NCI-H2081 treated with DMSO at 0.1 percent for 48 hours (cell line): ENCODE data around the gene RAB11FIP2.
"Not testable (repeated sequence)": the region's sequence is repeated elsewhere in the genome, so short reads cannot be mapped to it uniquely, and the experiment has no call there.

Experiments used
- DNase-seq: peaks from one replicate; lab custom pipeline; 2025; lab: John Stamatoyannopoulos, UW

Gene RAB11FIP2, protein sequence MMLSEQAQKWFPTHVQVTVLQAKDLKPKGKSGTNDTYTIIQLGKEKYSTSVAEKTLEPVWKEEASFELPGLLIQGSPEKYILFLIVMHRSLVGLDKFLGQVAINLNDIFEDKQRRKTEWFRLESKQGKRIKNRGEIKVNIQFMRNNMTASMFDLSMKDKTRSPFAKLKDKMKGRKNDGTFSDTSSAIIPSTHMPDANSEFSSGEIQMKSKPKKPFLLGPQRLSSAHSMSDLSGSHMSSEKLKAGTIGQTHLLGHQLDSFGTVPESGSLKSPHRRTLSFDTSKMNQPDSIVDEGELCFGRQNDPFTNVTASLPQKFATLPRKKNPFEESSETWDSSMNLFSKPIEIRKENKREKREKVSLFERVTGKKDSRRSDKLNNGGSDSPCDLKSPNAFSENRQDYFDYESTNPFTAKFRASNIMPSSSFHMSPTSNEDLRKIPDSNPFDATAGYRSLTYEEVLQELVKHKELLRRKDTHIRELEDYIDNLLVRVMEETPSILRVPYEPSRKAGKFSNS

DNA sequence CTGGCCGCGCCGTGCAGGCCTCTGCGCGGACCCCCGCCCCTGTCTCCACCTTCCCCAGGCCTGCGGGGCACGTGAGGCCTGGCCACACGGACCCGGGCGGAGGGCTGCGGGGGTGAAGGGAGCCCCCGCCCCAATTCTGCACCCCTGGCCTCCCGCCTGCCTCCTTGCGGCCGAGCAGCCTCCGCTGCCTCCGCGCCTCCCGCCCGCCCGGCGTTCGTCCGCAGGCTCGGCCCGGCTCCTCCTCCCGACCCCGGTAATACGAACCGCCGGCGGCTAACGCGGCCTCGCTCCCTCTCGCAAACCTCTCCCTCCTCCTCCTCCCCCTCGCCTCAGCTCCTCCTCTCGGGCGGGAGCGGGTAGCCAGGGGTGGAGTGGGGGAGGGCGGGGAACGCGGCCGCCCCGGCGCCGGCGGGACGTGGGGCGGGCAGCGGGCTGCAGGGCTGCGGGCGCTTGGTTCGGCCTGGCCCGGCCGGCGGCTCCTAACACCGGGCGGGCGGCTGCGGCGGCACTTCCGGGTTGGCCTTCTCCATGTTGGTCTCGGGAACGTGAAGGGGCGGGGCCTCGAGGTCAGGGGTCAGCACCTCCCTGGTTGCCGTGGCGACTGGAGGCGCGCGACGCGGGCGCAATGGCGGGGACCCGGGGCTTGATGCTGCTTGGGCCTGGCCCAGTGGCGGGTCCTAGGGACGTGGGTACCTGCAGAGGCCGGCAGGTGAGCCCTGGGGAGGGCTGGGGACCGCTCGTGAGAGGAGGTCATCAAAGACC is at the start of gene RAB11FIP2:
Gene RAB11FIP2, minus strand, starts transcription at position 547 of the 762 bp plus-strand sequence. CDS start 778 bp downstream, outside the sequence.
- DNase-seq: no peak

DNA sequence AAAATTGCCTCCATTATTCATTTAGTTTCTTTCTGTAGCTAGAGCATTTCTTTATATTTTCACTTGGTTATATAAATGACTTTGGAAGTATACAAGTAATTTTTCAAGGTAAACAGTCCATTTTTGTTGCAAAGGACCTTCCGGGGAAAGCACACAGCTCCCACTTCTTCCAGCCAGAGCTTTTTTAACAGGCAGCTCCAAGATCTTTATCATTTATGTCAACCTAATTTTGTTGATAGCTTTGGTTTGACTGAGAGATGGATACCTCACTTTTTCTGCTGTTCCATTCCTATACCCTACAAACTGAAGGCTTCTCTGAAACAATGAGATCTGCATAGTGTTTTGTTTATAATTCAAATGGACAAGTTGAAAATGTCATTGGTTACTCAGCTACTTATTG is 49.3 kb upstream of the RAB11FIP2 start:
- no peak for DNase-seq

DNA sequence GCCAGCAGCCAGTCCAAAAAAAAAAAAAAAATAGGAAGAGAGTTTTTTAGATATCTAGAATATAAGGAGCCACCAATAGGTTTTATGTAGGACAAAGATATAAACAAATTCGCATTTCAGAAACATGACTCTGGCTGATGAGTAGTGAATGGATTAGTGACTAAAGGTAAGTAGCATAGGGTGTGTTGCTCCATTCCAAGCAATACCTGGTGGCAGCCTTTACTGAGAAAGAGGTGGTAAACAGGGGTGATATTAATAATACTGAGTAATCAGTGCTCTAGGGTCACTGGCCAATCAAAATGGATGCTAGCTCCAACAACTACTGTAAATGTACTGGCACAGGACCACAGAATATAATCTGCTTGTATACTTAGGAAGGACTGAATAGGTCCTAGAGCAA is 45.5 kb upstream of the RAB11FIP2 start:
- no peak for DNase-seq

DNA sequence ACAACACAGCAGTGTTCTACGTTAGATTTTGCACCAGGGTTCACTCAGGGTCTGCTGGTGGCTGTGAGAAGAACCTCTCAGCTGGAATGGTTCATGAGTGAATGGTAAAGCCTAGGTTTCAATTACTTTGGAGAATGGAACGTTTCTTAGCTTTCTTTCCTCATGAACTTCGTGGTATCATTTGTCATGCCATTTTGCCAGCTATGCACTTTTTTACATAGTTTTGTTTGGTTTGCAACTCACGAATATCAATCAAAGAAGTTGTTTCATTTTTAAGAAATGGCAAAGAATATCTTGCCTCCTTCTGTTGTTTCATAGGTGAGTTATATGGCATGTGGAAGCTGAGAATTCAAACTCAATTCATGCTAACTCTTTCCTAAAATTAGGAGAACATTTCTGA is 34.1 kb upstream of the RAB11FIP2 start:
- no peak for DNase-seq

DNA sequence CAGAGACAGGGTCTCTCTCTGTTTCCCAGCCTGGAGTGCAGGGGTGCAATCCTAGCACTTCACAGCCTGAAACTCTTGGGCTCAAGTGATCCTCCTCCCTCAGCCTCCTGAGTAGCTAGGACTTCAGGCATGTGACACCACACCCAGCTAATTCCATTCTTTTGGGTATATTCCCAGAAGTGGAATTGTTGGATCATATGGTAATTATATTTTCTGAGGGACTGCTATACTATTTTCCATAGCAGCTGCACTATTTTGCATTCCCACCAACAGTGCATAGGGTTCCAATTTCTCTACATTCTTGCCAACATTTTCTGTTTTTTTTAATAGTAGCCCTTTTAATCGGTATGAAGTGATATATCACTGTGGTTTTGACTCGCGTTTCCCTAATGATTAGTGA is 30.0 kb upstream of the RAB11FIP2 start:
- DNase-seq: no peak

DNA sequence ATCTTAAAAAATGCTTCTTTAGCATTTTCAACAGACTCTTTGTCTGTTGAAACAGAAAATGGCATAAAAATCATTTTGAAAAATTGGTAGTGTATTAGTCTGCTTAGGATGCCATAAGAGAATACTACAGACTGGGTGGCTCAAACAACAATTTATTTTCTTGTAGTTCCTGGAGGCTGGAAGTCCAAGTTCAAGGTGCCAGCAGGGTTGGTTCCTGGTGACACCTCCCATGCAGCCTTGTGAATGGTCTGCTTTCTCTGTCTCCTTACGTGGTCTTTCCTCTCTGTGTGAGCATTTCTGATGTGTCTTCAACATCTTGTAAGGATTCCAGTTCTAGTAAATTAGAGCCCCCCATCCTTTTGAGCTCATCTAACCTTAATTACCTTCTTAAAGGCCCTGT is 26.1 kb upstream of the RAB11FIP2 start:
- DNase-seq: no peak

DNA sequence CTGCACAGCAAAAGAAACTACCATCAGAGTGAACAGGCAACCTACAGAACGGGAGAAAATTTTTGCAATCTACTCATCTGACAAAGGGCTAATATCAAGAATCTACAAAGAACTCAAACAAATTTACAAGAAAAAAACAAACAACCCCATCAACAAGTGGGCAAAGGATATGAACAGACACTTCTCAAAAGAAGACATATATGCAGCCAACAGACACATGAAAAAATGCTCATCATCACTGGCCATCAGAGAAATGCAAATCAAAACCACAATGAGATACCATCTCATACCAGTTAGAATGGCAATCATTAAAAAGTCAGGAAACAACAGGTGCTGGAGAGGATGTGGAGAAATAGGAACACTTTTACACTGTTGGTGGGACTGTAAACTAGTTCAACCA is 20.6 kb upstream of the RAB11FIP2 start:
- DNase-seq: not testable (repeated sequence)

DNA sequence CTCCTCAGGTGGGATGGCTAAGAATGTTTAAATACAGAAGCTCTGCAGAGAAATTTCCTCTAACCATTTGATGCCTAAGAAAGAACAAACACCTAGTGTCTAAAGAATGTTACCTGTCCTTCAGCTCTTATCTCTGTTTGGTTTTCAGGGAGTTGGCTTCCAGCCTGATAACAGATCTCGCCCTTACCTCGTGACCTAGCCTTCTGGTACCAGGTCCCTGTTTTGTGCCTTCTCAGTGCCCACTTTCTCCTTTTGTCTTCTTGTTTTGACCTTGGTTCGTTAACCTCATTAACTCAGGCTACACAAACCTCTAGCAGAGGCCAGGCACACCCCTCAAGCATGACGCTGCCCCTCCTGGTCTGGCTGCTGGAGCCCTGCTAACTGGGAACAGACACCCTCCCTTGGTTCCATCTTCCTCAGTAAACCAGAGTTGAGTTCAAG is 16.1 kb upstream of the RAB11FIP2 start:
- no peak for DNase-seq

DNA sequence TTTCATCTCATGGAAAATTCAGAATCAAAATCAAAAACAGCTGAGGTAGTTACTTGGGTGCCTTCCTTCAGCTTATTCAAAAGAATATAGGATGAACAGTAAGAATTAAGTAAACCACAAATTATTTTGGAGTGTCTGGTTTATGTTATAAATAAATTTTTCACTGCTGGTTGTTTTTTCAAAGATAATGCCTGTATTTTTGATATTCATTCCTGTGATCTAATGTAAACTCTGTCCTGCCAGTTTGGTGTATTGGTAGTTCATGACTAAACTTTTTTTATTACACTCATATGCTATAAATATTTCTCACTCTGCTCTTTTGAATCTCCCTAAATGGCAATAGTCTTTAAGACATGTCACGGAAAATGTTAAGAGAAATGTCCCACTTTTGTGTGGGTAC is 11.6 kb upstream of the RAB11FIP2 start:
- DNase-seq: no peak

DNA sequence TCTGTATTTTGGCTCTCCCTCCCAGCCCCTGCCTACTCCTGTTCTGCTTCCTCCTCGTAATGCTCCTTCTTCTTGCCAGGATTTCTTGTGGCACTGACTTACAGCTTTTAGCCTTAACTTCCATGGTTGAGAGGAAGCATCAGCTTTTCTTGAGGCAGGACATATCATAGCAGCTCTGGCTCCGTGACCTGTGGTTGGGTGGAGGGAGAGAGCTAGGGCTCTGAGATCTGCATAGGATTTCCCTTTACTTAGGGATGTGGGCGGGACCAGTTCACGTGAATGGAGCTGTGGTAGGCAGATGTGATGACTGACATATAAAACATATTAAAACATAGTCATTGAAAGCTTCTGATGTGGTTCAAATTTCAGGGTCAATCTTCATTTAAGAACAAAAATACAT is 10.6 kb upstream of the RAB11FIP2 start:
- DNase-seq: no peak

DNA sequence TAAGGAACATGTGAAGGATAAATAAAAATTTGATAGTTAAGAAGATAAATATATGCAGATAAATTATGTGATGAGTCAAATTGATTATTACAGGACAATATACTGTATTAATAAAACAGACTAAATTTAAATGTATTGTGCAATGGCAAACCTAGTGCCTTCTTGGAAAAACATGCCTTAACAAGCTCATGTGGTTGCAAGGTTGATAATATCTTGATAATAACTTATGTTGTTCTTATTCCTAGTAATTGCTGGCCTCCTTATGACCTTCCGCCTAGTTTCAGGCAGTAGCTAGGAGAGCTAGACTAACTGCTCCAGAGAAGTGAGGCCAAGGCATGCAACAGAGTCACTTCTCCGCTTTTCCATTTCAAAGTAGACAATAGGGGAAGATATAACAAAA is 7.6 kb upstream of the RAB11FIP2 start:
- DNase-seq: no peak

DNA sequence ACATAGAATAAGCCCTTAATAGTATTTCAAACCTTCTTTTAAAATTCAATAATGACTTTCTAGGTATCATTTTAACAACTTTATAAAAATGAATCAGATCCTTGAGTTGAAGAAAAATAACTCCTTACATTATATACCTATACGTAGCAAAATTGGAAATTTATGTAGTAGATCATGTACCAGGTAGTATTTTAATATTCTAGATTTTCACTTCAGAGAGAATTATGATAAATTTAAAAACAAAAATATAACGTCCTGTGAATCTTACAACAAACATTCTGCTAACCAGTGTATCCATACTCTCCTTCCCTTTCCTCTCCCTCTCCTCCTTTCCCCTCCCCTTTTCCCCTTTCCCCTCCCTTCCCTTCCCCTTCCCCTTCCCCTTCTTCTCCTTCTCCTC is 6.1 kb upstream of the RAB11FIP2 start:
- no peak for DNase-seq

DNA sequence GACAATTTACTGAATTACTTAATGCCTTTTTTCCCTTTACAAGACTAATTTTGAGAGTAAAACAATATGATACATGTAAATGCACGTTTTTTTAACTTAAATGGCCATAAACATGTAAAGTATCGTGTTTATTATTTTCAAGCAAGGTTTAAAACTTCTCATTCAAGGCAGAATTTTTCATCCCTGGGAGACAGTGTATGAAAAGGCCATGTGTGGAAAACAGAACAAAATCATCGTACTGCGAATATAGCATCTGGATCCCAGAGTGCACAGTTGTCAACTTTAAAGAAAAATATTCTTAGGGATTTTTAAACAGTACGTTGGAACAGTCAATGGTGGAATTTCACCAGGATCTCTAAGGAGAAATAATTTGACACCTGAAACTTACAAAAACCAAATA is 1.1 kb upstream of the RAB11FIP2 start:
- no peak for DNase-seq

DNA sequence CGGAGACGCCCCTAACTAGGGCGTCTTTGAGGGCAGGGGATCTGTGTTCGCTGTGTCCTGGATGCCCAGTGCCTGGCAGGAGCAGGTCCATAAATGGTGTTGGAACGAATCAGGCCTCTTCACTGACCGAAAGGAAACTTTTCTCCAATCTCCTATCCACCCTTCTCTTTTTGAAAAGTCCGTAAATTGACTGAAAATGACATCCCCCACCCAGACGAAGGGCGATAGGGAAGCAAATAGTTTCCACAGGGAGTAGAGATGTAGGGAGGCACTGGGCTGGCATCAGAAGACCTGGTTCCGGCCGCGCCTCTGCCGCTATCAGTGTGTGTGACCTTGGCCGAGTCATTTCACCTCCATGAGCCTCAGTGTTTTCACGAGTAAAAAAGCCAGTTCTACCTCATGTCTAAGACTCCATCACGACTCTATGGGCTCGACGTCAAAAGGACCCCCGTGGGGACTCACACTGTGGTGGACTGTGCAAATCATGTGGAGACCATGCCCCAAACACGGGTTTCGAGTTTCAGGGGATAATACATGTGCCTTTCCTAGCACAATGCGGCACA is 497 bp upstream of the RAB11FIP2 start:
- DNase-seq: no peak

DNA sequence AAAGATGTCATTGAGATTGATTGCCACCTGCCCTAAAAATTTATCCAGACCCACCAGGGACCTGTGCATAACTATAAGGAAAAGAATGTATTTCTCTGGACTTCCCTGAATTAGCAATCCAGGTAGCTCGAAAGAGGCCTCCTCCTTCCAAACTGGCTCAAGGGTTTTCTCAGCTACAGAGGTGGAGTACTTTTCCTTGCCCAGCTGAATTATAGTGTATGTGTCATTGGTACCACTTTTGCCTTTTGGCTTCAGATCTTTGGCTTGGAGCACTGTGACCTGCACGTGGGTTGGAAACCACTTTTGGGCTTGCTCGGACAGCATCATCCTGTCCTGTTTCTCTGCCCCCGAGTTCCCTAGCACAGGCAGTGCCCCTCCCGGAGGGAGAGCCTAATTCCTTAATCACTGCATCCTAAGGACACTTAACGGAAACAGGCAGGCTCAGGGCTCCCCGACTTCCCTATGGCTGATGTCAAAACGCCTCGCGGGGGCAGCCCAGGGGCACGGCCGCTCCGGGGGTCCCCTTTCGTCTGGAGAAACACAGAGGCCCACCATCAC is 825 bp downstream of the RAB11FIP2 start:
- no peak for DNase-seq

DNA sequence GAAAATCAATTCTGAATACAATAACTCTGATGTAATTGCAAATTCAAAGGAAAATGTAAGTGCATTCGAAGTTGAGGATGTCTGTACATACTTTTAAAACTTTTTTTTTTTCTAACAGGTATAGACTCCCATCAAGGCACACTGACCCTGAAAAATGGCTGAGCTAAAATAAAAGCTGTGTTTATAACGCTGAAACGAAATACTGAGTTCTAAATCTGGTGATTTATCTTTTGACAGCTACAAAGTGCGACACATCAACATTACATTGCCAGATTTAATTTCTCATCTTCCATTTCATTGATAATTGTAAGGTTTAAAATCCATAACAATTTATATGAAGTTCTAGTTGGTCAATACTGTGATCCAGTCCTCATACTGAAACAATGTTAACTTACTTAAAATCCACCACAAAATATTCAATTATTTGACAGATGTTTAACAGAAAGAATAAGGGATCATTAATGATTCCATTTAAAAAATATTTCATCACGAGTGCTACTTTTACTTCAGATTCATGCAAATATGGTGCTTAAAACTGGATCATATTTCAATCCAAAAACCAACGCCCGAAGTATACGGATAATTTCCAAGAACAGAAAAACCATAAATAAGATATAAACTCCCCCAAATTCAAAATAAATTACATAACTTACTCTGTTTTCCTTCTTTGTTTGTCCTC is 1.4 kb downstream of the RAB11FIP2 start:
- no peak for DNase-seq

DNA sequence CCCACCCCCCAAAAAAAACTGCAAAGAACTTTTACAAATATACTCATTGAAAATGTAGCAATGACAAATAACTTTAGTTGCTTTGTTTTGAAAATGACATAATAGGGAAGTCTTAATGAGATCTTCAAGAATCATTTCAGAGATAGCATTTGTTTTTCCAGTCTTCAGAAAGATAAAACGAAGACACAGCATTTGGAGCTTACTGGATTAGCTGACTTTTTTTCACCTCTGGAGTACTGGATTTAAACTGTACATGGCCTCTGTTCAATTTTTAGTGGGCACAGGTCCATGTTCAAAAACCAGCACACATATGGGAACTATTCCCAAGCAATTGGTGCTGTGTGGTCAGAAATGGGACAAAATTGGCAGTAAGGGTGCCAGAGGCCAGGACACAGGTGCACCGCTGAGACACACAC is 3.9 kb downstream of the RAB11FIP2 start:
- no peak for DNase-seq

DNA sequence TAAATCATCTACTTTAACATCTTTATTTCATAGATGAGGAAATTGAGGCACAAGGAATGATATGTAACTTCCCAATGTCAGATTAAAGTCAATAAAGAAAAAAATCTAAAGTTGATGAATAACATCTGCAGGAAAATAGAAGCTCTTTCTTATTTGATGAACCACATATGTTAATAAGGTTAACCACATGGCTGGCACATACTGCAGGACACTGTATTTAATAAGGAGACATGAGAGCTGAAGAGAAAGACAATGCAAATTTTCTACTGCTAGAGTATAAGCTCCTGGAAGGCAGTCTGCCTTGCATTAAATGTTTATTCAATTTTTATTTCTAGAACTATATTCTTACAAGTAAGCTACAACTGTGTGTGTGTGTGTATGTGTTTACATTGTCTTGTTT is 4.4 kb downstream of the RAB11FIP2 start:
- no peak for DNase-seq

DNA sequence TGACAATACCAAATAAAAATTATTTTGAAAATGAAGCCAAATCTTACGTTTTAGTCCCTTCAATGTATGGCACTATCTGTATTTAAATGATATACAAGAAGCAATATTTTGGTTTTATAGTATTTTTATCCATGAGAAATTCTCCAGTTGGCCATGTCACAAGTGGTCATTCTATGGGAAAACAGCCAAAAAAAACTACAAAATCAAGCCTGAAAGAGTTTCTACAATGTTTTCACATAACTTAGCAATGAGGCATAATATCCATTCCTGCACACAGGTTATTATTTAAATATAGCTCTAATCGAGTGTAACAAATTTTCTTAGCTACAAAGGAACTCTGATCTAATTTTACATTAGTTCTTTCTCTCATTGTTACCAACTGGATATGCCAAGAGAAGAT is 5.4 kb downstream of the RAB11FIP2 start:
- DNase-seq: no peak

DNA sequence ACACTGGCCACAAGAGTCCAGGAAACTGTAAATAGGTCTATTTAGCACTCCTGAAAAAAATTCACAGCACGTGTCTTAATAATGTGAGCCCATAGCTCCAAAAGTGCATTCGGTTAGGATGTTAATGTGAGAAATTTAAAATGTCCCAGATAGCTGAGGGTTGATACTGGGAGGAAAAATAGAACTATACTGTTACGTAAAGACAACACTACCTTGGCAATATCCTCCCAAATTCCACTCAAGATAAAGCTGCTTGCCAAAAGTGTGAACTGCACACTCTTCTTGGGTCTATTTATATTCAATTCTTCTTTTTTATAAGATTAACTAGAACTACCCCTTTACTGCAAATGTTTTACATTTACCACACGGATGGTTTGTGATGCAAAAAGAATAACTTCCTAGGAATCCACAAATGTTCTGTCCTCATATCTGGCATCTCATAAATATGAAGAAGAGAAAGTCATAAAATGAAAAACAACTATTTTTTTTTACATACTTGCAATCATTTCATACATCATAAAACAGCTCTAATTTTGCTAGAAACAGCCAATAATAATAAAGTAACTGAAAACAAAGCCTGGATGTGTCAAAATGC is 10.4 kb downstream of the RAB11FIP2 start:
- no peak for DNase-seq

DNA sequence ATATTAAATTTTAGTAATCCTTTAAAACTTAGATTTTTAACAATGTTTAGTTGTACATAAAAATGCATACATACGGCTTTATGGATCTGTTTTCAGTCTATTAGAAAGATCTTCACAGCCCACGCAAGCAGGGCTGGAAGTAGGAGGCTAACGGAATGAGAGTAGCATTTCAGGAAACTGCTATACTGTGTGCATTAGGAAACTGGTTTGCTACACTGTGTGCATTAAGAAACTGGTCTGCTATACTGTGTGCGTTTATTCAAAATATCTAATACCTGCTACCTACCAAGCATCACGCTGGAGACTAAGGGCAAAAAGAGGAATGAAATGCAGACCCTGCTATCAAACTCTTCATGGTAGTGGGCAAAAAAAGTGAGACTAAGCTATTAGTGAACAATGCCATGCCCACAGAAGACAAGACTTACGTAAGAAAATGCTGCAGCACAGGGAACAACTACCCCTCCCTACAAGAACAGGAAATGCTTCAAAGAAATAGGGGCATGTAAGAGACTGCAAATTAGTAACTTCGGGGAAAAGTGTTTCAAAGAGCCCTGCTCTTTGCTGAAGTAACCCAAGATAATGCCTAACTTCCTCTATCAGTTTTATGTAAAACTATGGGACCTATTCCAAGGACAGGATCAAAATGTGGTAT is 11.3 kb downstream of the RAB11FIP2 start:
- no peak for DNase-seq
